ENCODE results near the gene INPP5A.

The INPP5A gene

DNA sequence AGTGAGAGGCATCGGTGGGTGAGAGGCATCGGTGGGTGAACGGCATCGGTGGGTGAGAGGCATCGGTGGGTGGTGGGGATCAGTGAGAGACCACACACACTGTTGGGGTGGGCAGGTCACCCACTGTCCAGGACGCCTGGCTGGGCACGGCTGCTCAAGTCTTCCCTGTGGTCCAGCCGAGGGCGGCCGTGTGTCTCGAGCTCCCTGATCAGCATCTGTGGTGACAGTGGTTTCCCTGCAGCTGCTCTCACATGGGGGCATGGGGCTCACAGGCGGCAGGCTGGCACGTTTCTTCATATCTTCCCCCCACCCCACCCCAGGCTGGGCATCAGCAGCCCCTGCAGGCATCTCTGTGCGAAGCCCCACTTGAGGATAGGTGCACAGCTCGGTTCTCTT lies 170.2 kb downstream of the INPP5A start:
- no peak for DNase-seq (ENCODE audit: low read depth)

DNA sequence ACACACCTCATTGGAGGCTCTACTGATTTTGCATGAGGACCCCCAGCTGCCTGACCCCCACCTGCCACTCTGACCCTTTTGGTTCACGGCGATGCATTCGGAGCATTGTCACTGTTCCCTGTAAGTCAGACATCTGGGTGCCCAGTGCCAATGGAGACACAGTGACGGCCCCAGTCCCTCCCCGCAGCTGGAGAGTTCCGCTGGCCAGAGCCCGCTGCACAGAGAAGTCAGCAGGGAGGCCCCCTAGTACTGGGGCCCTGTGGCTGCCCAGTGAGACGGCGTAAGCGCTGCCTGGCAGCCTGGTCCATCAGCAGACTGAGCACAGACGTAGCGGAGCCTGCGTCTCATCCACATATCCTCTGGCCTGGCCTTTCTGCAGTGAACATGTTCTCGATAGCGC lies 170.9 kb downstream of the INPP5A start:
- no peak for DNase-seq (ENCODE audit: low read depth)

GRCh38 chr10:132708936-132709335 lies 171.3 kb downstream of the INPP5A start:
- DNase-seq (ENCODE audit: low read depth), result no peak

DNA sequence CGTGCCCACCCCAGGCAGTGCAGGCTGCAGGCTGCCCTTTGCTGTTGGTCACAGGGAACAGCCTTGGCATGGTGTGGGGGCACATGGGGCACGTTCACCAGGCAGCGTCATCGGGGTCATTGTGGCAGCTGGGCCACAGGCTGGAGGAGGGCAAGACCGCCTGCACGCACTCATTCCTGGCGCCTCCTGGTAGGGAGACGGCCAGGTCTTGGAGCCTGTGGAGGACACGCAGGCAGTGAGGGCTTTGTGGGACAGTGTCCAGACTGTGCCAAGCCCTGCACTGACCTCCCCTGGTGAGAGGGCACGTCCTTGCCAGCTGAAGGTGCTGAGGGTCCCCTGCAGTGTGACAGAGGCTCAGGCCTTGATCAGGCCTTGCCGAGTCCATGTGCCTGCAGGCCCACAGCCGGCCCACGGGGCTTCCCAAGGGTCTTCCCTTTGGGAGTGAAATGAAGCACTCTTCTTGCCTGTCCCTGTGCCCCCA lies 171.9 kb downstream of the INPP5A start:
- no peak for DNase-seq (ENCODE audit: low read depth)

GRCh38 chr10:132710036-132710686 lies 172.6 kb downstream of the INPP5A start:
- DNase-seq (ENCODE audit: low read depth), result no peak

DNA sequence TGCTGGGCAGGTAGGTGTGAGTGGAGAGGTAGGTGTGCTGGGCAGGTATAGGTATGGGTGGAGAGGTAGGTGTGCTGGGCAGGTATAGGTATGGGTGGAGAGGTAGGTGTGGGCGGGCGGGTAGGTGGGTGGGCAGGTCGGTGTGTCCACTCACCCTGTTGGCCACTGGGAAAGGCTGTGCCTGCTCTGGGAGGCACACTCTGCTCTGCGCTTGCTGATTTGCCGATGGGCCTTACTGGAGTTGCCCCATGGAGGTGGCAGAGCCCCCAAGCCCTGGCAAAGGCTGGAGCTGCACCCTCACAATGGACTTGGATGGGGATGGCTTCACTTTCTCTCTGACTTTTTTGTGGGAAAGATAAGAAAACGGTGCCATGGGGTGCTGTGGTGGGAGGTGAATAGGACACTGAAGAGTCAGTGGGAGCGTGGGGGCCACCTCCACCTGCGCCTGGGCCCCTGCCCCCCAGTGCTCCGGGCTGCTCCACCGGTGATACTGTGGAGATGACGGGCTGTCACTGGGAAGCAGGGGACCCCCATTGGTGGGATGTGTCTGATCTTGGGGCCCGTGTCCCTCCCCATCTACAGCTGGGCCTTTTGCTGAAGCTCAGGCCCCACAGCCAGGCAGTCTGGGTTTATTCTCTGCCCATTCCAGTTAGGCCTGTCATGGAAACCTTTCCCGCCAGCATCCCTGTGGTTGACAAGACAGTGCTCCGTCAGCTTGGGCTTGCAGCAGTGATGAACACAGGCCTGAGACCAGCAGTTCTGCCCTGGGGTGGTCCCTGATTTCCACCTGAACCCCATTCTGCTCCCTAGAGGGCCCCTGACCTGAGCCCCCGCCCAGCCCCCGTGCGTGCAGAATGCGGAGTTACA lies 173.4 kb downstream of the INPP5A start:
- DNase-seq (ENCODE audit: low read depth), result no peak

- no peak for DNase-seq (ENCODE audit: low read depth)
Observed at GRCh38 chr10:132711613-132712121, 174.1 kb downstream of the INPP5A start.

DNA sequence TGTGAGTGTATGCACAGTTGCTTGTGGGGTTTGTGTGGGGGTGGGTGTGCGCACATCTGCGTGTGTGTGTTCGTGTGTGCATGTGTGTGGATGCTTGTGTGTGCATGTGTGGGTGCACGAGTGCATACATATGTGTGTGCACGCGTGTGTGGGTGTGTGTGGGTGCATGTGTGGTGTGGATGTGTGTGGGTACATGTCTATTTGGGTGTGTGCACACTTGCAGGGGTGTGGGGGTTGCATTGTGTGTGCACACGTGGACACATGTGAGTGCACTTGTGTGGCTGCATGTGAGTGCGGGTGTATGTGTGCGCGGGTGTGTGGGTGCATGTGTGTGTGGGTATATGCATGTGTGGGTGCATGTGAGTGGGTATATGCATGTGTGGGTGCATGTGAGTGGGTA lies 174.7 kb downstream of the INPP5A start:
- no peak for DNase-seq (ENCODE audit: low read depth)

GRCh38 chr10:132712743-132713142 lies 175.2 kb downstream of the INPP5A start:
- no peak for DNase-seq (ENCODE audit: low read depth)

GRCh38 chr10:132713421-132714095 lies 176.0 kb downstream of the INPP5A start:
- DNase-seq (ENCODE audit: low read depth), result no peak

DNA sequence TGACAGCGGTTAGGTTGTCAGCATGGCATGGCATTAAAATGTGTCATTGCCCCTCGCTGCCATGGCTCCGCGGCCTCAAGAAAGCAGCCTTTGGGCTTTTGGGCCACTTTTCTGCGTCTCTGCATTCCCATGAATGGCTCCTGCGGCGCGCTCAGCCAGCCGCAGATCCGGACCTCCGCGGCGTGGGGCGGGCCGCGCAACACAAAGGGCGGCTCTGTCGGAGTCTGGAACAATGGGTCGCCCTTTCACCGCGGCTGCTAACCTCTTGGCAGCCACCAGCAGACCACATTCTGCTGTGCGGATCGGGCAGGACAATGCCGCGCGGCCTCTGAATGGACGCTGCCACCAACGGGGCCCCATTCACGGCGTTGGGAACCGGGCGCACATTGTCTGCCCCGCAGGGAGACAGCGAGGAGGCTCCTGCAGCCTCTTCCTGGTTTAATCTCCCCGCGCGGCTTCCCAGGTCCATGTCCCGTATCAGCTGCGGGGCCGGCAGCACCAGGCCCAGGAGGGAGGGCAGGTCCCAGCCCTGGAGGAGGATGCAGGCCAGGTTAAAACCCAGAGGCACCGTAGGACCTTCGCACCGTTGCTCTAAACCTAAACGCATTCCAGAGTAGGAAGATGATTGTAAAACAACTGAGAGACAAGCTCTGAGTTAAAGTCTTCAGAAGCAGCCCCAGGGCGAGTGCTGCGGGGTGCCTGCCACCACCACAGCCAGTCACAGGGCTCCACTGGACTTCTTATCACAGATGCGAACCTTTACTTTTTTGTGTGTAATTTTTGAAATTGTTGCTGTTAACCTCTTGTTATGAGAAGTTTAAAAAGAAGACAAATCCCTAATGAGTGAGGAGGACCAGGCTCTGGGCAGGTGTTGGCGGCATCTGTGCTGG lies 176.8 kb downstream of the INPP5A start:
- no peak for DNase-seq (ENCODE audit: low read depth)

DNA sequence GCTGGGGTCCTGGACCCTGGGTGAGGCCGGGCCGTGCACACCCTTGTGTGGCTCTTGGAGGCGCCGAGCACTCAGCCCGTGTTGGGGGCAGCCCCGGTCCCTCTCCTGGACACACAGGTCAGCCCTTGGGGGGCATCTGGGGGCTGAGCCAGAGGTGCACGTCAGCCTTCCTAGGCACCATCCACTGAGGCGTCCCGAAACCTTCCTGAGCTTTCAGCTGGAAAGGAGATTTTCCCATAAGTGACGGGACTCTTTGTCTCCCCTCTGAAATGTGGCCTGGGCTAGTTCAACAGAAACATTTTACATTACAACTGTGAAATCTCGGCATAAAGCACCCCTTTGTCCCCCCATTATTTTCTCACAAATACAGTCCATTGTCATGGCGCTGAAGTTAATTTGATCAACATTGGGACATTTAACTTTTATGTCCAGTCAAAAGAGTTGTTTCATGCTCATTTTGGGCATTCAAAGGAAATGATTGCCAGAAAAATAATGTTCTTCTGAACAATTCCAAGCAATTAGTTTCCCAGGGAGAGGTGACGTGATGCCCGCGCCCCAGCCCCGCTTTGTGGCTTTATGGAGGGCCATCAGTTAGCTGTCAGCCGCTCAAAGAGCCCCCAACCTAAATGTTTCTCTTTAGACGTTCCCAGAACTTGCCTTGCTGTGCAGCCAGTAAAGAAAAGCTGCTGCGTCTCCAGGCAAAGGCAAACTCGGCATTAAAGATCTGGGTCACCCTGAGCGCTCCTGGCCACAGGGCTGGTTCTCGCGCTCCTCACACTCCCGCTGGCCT lies 177.6 kb downstream of the INPP5A start:
- DNase-seq (ENCODE audit: low read depth), result no peak

- DNase-seq (ENCODE audit: low read depth), result no peak
Observed at GRCh38 chr10:132715776-132716680, 178.4 kb downstream of the INPP5A start.

- DNase-seq (ENCODE audit: low read depth), result no peak
Observed at GRCh38 chr10:132716691-132717490, 179.3 kb downstream of the INPP5A start.

DNA sequence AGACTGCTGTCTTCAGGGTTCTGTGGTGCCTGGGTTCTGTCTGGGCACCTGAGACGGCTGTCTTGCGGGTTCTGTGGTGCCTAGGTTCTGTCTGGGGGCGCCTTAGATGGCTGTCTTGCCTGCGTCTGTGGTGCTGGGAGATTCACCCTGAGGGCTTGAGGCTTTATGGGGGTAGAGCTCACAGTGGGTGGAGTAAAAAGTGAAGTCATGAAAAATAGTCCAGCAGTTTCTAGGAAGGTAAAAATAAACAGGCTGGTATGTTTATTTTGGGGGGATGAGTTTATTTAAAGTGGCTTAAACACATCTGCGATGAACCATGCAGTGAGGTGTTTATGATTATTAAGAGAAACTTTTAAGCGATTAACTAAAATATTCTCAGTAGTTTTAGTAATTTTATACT lies 184.1 kb downstream of the INPP5A start:
- DNase-seq (ENCODE audit: low read depth), result no peak

DNA sequence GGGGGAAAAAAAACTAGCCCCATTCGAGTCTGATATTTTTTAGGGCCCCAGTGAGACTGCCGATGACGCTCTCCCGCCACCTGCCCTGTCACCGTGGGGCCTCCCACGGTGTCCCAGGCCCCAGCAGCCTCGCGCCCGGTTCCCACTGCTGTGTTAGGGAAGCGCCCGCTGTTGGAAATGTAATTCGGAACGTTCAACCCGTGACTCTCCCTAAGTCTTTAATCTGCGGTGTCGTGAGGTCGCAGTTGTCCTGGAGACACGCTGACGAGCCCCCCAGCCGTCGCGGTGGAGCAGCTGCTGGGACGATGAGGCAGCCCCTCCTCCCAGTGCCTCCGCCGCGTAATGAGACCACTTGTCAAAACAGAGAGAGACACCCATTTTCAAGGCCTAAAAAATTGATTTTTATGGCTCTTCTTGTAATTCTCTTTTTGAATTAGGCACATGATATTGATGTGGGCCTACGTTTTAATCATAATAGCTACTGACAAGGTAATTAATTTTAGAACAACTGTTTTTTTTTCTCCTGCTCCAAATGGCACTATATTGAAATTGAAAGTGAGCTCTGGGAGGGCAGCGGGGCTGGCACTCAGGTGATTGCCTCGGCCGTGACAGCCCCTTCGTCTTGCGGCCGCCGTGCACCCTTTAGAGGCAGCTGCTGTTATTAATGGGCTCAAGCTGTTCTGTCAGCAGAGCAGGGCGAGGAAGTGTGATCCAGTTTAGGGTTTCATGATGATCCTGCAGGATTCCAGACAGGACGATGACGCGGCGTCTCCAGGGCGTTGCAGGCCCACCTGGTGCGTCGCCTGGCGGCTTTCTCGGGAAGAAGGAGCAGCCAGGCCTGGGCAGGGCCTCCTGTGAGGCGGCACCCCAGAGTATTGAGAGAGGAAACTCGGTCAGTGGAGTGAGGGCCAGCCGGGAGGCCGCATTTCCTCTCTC lies 185.1 kb downstream of the INPP5A start:
- DNase-seq (ENCODE audit: low read depth), result no peak

DNA sequence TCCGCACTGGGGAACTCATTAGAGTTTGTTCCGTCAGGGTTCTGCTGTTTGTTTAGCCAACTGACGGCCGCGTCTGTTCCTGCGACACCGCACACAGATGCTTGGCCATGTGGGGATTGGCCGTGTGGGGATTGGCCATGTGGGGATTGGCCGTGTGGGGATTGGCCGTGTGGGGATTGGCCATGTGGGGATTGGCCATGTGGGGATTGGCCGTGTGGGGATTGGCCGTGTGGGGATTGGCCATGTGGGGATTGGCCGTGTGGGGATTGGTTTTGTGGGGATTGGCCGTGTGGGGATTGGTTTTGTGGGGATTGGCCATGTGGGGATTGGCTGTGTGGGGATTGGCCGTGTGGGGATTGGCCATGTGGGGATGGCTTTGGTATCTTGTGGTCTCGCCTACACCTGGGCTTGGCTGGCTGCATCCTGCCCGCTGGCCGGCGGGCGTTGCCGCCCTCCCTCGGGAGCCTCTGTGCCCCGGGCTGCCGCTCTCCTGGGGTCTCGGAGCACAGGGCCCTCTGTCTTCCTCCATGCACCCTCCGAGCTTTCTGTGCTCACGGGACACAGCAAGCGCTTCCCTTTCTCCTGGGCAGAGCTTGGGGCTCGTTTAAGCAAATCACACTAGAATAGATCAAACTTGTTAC lies 185.9 kb downstream of the INPP5A start:
- DNase-seq (ENCODE audit: low read depth), result no peak
